HG03460 (cell line): ENCODE results near the gene NUDT17.

ENCODE experiments used
- ATAC-seq: cut with Tn5 transposase; IDR thresholded peaks from one replicate; pipeline ENCODE4 v1.9.1; 2021; ENCODE audit not compliant: unreplicated experiment

NUDT17 gene

DNA sequence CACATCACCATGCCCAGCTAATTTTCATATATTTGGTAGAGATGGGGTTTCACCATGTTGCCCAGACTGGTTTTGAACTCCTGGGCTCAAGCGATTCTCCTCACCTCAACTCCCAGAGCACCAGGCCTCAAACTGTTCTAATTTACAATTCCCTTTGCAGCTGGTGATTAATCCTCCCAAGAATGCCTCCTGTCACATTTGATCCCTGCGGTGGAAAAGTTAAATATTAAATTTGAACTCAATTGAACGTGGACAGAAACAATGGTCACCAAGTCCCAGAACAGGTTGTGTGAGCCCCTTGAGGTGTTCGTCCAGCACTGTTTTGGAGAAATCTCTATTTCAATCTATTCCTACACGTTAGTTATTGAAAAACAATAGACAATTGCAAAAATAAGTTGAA, 42.2 kb downstream of the NUDT17 start:
- no peak for ATAC-seq

DNA sequence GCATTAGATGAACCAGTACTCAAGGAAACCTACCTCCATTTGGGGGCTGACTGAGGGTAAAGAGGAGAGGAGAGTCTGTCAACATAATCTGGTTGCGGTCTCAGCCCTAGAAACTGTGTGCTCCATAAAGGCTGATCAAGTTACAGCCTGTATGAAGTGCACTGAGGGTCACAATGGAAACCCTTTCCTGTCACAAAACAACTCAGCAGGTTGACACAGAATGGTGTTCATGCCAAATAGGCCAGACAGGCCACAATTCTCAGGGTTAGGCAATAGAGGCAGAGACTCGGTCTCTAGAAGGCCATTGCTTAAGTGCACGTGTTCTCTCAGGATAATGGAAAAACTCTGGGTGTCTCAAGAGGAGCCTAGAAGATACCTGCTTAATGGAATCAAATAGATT, 44.3 kb downstream of the NUDT17 start:
- ATAC-seq: no peak

DNA sequence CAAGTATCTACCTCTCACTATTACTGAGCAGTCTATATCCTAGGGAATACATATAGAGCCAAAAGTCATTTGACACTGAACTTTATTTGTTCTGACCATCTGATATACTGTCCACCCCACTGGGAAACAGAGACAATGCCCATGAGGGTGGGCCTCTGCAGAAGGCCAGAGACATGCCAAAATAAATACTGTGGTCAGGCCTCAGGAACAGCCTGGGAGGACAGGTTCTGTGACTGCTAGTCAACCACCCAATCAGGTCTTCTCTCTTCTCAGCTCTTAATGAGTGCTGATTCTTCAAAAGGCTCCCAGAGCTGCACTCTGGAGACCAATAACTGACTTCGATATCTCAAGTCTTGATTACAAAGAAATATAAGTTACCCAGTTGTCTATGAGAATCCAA, 45.7 kb downstream of the NUDT17 start:
- no peak for ATAC-seq

DNA sequence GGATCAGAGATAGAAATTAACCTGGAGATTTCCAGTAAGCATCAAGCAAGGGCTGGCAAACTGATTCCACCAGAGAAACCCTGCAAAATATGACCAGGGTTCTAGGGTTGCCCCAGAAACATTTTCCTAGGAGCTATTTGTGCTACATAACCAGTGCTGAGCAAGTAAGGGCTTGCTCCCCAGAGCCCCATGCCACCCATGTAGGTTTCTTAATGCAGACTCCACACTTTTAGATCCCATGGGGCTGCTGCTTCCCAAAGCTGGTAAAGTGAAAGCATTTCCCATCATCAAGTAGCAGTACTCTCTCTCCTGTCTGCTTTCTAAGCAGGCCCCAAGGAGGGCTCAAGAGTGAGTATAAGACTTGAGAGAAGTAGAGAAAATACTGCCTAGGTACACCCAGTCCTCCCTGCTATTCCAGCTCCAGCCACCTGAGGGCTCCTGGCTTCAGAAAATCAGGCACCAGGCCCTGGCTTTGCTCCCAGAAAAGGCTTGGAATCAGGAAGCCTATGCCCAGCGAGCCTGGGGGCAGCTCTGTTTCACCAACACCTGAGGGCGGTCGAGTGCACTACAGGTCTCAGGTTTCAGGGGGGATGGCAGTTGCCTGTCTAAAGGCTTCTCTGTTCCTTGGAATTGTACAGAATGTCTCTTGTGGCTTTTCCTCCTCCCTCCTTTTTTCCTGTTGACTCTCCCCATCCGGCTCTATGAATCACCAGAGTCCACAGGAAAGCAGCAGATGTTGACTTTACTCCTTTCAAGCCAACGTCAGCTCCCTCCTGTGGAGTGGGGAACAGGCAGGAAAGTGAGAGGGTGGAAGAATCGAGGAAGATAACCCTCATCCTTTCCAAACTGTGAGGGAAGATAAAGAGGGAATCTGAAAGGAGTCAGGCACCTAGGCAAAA, 46.4 kb downstream of the NUDT17 start:
- no peak for ATAC-seq

DNA sequence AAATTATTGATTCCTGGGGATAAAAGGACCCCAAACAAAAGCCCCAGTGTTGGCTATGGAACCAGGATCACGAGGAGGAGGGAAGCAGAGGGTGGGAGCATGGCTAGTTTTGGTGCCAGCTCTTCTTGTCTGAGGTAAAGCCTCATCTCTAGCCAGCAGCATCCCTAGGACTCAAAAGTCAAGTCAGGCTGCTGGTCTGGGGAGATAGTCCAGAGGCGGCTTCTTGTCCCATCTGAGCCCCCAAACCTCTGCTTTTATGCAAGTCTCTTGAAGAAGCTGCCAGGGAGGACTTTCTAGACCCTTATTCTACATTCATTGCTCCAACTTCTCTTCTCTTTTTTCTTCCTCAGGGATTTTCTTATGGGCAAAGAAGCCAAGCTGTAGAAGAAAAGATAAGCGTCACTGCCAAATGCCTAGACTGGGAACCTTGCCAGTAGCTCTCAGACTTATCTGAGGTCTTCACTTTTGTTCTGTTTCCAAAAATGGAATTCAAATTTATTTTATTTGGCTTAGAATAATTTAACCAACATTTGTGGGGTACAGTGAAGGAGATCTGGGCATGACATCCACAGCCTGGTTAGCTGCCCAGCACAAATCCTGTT, 47.2 kb downstream of the NUDT17 start:
- no peak for ATAC-seq

DNA sequence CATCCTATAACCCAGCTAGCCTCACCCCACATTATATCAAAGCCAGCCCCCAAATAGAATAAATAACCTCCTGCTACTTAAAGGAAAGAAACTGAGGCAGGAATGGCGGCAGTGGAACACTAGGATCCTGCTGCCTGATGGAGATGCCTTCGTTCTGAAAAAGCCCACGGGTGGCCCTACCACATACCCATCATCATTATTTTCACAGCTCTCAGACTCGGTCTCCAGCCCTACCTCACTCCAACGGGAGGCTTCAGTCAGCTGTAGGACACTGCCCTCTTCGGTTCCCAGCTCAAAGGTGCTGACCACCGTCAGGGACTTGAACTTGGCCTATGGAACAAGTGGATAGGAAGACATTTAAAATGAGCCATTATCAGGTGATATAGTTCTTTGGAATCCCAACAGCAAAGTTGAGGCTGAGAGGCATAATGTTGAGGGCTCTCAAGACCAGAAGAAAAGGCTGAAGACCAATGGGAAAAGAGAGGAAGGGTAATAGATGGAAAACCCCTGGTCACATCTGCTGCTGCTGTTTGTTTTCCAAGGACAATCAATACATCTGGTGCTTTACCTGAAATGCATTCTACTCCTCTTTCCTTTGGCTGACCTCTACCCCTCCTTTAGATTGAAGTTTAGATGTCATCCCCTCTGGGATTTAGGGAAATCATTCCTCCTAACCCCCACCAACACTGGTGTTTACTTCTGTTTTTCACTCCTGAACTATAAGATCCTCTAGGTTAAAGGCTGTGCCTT, 48.1 kb downstream of the NUDT17 start:
- ATAC-seq: no peak

DNA sequence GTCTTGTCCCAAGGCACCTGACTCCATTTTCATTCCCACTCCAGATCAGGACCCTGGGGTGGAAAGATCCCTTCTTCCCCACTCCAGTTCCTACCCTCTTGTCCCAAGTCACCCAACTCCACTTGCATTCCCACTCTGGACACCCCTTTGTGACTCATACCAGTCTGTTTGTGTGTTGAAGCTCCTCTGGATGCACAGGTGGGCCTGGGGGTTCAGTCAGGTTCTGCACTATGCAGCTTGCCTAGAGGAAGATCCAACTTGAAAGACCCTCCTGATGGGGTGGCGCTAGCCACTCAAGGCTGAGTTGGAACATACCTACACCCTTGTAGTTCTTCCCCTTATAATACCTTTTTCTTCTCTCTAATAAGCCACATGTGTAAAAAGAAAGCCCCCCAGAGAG, 50.0 kb downstream of the NUDT17 start:
- ATAC-seq: no peak

DNA sequence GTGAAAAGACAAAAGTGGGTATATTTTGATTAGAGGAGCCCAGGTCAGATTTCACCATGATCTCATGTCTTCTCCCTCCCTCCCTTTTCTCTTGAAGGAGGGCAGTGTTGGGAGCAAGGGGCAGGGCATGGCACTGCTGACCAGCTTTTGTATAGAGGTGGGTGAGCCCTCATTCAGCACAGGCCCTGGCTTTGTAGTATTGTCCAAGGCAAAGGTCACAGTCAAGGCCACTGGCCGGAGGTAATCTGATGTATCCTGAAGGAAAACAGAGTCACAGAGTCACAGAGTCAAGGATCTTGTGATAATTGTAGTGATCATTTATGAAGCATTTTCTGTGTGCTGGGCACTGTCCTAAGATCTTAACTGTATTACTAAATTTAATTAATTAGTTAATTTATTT, 52.5 kb downstream of the NUDT17 start:
- ATAC-seq: no peak
